ENCODE results near the gene ALDH6A1. TPM values are rescaled to one million over a fixed set of nuclear protein-coding genes. Genes with fewer than 3 reads are reported as not detected.

Gene ALDH6A1
- total and polyA plus RNA-seq, 2 of the 13 experiments (the other 11 are each of a cell fraction or from before 2014, with no cell fraction given) = 26.9 to 49.9 TPM

DNA sequence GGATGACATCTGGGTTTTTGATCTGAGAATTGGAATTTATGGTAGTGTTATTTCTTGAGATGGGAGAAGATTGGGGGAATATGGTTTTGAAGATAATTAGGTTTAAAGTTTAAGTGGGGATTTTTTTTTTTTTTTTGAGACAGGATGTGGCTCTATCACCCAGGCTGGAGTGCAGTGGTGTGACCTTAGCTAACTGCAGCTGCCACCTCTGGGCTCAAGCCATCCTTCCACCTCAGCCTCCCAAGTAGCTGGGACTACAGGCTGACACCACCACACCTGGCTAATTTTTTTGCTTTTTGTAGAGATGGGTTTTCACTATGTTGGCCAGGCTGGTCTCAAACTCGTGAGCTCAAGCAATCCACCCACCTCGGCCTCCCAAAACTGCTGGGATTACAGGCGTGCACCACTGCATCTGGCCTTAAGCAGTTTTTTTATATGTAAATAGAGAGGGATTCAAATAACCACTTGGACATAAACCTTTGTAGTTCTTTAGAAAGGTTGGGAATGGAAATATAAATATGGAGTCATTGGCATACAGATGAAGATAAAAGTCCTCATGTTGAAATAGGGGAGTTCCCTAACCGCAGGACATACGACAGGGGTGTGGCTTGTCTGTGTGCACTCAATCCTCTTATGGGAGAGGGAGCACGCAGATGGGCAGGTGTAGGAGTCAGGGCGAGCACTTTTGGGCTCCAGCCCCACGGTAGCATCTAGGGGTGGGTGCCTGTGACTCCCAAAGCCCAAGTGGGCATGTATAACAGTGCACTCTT lies 5.2 kb upstream of the ALDH6A1 start:
- ChIA-PET POLR2A (no interaction called here), CTCF (ENCODE audit: low intra/inter-chr PET ratio, low total read pairs) (no interaction called here)
- in situ Hi-C loops (cut with HindIII; ENCODE audit: extremely low pct_ligation_motif_present, low pct_unique_long_range_greater_than_20kb) (no loop called here), intact Hi-C loops (cut with micrococcal nuclease; ENCODE audit: unreplicated experiment) (no loop called here)
- H3K36me3 ChIP-seq (replicated peaks in 1 of 2; ENCODE audit: control insufficient read depth in 1 of 2, insufficient read depth in 2 of 2, low read length in 2 of 2) = peaks cover 0 to 2% of the 10 kb centered on the region in 2 experiments; a peak in 4 of 5 replicates
- ATAC-seq = no peak
- no peak for FAIRE-seq
- WGBS (ENCODE audit: low lambda C conversion rate) = 97% methylated on average over 8 of the region's 8 CpGs
- H3K4me3 ChIP-seq (replicated peaks in 1 of 3; ENCODE audit: insufficient read depth in 1 of 3, low read depth in 2 of 3, low read length in 3 of 3) = no peak overlapping the region
- peaks cover 29% of the 10 kb centered on the region for H3K79me2 ChIP-seq (ENCODE audit: insufficient read depth, low read length)
- H2AFZ ChIP-seq (ENCODE audit: low read length) = no peak overlapping the region
- H3K4me1 ChIP-seq (ENCODE audit: insufficient read depth, low read length) = peaks cover 14% of the 10 kb centered on the region
- BruUV-seq (replicated peaks) = no TSS peak
- no peak overlapping the region for H3K27ac ChIP-seq (ENCODE audit: extremely low read length, insufficient read depth, low read length)
- H3K9me3 ChIP-seq (ENCODE audit: low read length) = no peaks in the 10 kb centered on the region
- no peaks in the 10 kb centered on the region; a peak in 1 of 5 replicates for H3K27me3 ChIP-seq (ENCODE audit: control insufficient read depth in 1 of 2, insufficient read depth in 2 of 2, low read length in 2 of 2)
- DNase-seq (ENCODE audit: low spot score) = no peak
- H4K20me1 ChIP-seq (ENCODE audit: insufficient read depth, low read length) = no peaks in the 10 kb centered on the region
- no peak overlapping the region for H3K4me2 ChIP-seq (ENCODE audit: low read depth, low read length)
- H3K9ac ChIP-seq (ENCODE audit: insufficient read depth, low read depth, low read length) = no peak overlapping the region
- TF ChIP-seq HNF1B (CRISPR knock-in tag; IDR thresholded peaks at IDR 0.05) = no peak
- TF ChIP-seq NCOA2 (CRISPR knock-in tag; IDR thresholded peaks at IDR 0.05) = no peak
- TF ChIP-seq SIX1 (CRISPR knock-in tag; IDR thresholded peaks at IDR 0.05; ENCODE audit: borderline replicate concordance) = no peak
- no peak for TF ChIP-seq ZNF740 (CRISPR knock-in tag; IDR thresholded peaks at IDR 0.05)
- TF ChIP-seq FUBP1 (CRISPR knock-in tag; IDR thresholded peaks at IDR 0.05; ENCODE audit: borderline replicate concordance) = no peak
- TF ChIP-seq KDM5A (IDR thresholded peaks at IDR 0.05; ENCODE audit: borderline replicate concordance, low read length) = no peak
- no peak for TF ChIP-seq FOXK1 (CRISPR knock-in tag; IDR thresholded peaks at IDR 0.05; ENCODE audit: borderline replicate concordance, low read depth)
- TF ChIP-seq ZNF260 (CRISPR knock-in tag; IDR thresholded peaks at IDR 0.05; ENCODE audit: borderline replicate concordance, low read depth) = no peak
- TF ChIP-seq, protein P1, sequence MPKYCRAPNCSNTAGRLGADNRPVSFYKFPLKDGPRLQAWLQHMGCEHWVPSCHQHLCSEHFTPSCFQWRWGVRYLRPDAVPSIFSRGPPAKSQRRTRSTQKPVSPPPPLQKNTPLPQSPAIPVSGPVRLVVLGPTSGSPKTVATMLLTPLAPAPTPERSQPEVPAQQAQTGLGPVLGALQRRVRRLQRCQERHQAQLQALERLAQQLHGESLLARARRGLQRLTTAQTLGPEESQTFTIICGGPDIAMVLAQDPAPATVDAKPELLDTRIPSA (CRISPR knock-in tag; IDR thresholded peaks at IDR 0.05; ENCODE audit: borderline replicate concordance) = no peak
- no peak for TF ChIP-seq ZFP37 (CRISPR knock-in tag; IDR thresholded peaks at IDR 0.05; ENCODE audit: borderline replicate concordance)
- TF ChIP-seq HMGXB3 (CRISPR knock-in tag; IDR thresholded peaks at IDR 0.05; ENCODE audit: borderline replicate concordance) = no peak

Measured in HepG2 (cell line).